HEK293 (cell line): ENCODE data around the gene AP1B1.
A peak's percentile ranks its signal among the peaks of the same experiment; 100 is the strongest.

ENCODE experiments used
- BCL11B ChIP-seq: fragments of 450-650 bp; formaldehyde crosslinking; IDR thresholded peaks from 2 replicates; pipeline ENCODE4 v1.5.1; 2016; ENCODE audit warnings: low read depth, missing biosample characterization, missing genetic modification characterization
- HOXC10 ChIP-seq: sonication (generic); formaldehyde crosslinking; IDR thresholded peaks from 2 replicates; pipeline ENCODE4 v1.8.1; 2023; ENCODE audit warnings: mild to moderate bottlenecking, missing genetic modification reagents
- KLF8 ChIP-seq: fragments of 450-650 bp; formaldehyde crosslinking; IDR thresholded peaks from 2 replicates; pipeline ENCODE4 v1.5.1; 2016; ENCODE audit warnings: missing biosample characterization, missing genetic modification characterization
- MZF1 ChIP-seq: fragments of 450-650 bp; formaldehyde crosslinking; IDR thresholded peaks from 2 replicates; pipeline ENCODE4 v1.5.1; 2017; ENCODE audit warnings: missing biosample characterization, missing genetic modification characterization, borderline replicate concordance
- SETDB1 ChIP-seq: IDR thresholded peaks from one replicate; pipeline ENCODE4 v1.6.1; 2017; ENCODE audit warnings: mild to moderate bottlenecking, low read length, moderate library complexity, mixed read lengths; ENCODE audit not compliant: insufficient read length
- ZFP3 ChIP-seq: fragments of 450-650 bp; formaldehyde crosslinking; IDR thresholded peaks from 2 replicates; pipeline ENCODE4 v1.5.1; 2016; ENCODE audit warnings: low read depth, missing biosample characterization, missing genetic modification characterization
- ZFP37 ChIP-seq: fragments of 450-650 bp; formaldehyde crosslinking; IDR thresholded peaks from 2 replicates; pipeline ENCODE4 v1.5.1; 2016; ENCODE audit warnings: missing biosample characterization, missing genetic modification characterization
- ZNF211 ChIP-seq: fragments of 450-650 bp; formaldehyde crosslinking; IDR thresholded peaks from 2 replicates; pipeline ENCODE4 v1.5.1; 2016; ENCODE audit warnings: low read depth, missing biosample characterization, missing genetic modification characterization
- ZNF223 ChIP-seq: fragments of 450-650 bp; formaldehyde crosslinking; IDR thresholded peaks from 2 replicates; pipeline ENCODE4 v1.5.1; 2016; ENCODE audit warnings: missing biosample characterization, missing genetic modification characterization
- ZNF266 ChIP-seq: fragments of 450-650 bp; formaldehyde crosslinking; IDR thresholded peaks from 2 replicates; pipeline ENCODE4 v1.5.1; 2016; ENCODE audit warnings: missing biosample characterization, missing genetic modification characterization, low read depth
- ZNF311 ChIP-seq: fragments of 450-650 bp; formaldehyde crosslinking; IDR thresholded peaks from 2 replicates; pipeline ENCODE4 v1.5.1; 2017; ENCODE audit warnings: missing biosample characterization, missing genetic modification characterization, borderline replicate concordance
- ZNF37A ChIP-seq: fragments of 450-650 bp; IDR thresholded peaks from 2 replicates; pipeline ENCODE4 v1.5.1; 2018; ENCODE audit warnings: missing biosample characterization, missing genetic modification characterization
- ZNF530 ChIP-seq: fragments of 450-650 bp; formaldehyde crosslinking; IDR thresholded peaks from 2 replicates; pipeline ENCODE4 v1.5.1; 2016; ENCODE audit warnings: low read depth, missing biosample characterization, missing genetic modification characterization
- ZNF544 ChIP-seq: fragments of 450-650 bp; formaldehyde crosslinking; IDR thresholded peaks from 2 replicates; pipeline ENCODE4 v1.5.0; 2017; ENCODE audit warnings: missing biosample characterization, missing genetic modification characterization
- ZNF670 ChIP-seq: fragments of 450-650 bp; formaldehyde crosslinking; IDR thresholded peaks from 2 replicates; pipeline ENCODE4 v1.5.1; 2016; ENCODE audit warnings: missing biosample characterization, missing genetic modification characterization, low read depth
- ZNF843 ChIP-seq: fragments of 450-650 bp; formaldehyde crosslinking; IDR thresholded peaks from 2 replicates; pipeline ENCODE4 v1.5.1; 2016; ENCODE audit warnings: missing biosample characterization, missing genetic modification characterization
- TF ChIP-seq, protein P1 (sequence below): fragments of 450-650 bp; formaldehyde crosslinking; IDR thresholded peaks from 2 replicates; pipeline ENCODE4 v1.5.1; 2016; ENCODE audit warnings: missing biosample characterization, missing genetic modification characterization
- TF ChIP-seq, protein P2 (sequence below): fragments of 450-650 bp; formaldehyde crosslinking; IDR thresholded peaks from 2 replicates; pipeline ENCODE4 v1.5.1; 2016; ENCODE audit warnings: missing biosample characterization, missing genetic modification characterization
- TF ChIP-seq, protein P3 (sequence below): fragments of 450-650 bp; formaldehyde crosslinking; IDR thresholded peaks from 2 replicates; pipeline ENCODE4 v1.5.1; 2016; ENCODE audit warnings: missing biosample characterization, missing genetic modification characterization
- TF ChIP-seq, protein P4 (sequence below): fragments of 450-650 bp; formaldehyde crosslinking; IDR thresholded peaks from 2 replicates; pipeline ENCODE4 v1.5.1; 2016; ENCODE audit warnings: missing biosample characterization, missing genetic modification characterization, borderline replicate concordance
- TF ChIP-seq, protein P5 (sequence below): fragments of 450-650 bp; formaldehyde crosslinking; conservative IDR thresholded peaks from 2 replicates; pipeline ENCODE4 v1.5.1; 2016; ENCODE audit warnings: low read depth, missing biosample characterization, missing genetic modification characterization
- TF ChIP-seq, protein P6 (sequence below): fragments of 450-650 bp; formaldehyde crosslinking; IDR thresholded peaks from 2 replicates; pipeline ENCODE4 v1.5.0; 2017; ENCODE audit warnings: missing biosample characterization, missing genetic modification characterization, borderline replicate concordance

AP1B1 gene

DNA sequence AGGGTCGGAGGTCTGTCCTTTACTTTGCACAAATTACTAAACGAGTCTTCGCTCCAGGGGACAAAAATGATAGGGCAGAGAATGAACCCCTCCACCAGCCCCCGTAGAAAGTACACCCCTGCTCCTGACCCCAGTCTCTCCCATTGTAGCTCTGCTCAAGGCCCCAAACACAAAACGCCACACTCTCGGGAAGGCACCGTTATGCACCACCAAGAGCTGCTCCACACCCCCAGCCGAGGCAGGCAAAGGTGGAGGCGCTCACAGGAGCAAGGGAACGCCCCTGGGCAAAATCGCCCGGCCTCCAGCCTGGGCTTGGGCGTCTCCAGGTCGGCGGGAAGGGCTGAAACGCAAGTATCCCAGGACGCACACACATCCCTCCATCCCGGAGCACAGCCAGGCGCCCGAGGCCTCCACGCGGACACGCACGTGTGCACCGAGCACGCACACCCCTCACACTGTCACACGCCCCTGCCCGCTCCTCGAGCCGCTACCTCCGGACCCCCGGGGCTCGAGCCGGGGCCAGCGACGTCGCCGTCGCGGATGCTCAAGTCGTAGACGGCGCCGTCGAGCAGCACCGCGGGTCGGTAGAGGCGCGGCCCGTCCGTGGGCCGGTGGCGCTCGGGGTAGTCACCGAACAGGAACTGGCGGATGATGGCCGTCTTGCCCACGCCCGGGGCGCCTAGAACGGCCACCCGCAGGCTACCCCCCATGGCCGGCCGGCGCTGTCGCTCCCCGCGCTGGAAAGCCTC is 73.7 kb downstream of the AP1B1 start (continued):
- TF ChIP-seq MZF1 (tag by site-specific recombination): no peak
- no peak for TF ChIP-seq ZNF266
- TF ChIP-seq ZNF530 (tag by site-specific recombination): no peak
- TF ChIP-seq ZNF223 (tag by site-specific recombination): no peak
- TF ChIP-seq SETDB1: no peak
- TF ChIP-seq, protein P1, sequence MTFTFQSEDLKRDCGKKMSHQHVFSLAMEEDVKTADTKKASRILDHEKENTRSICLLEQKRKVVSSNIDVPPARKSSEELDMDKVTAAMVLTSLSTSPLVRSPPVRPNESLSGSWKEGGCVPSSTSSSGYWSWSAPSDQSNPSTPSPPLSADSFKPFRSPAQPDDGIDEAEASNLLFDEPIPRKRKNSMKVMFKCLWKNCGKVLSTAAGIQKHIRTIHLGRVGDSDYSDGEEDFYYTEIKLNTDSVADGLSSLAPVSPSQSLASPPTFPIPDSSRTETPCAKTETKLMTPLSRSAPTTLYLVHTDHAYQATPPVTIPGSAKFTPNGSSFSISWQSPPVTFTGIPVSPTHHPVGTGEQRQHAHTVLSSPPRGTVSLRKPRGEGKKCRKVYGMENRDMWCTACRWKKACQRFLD (tag by site-specific recombination): no peak
- no peak for TF ChIP-seq ZFP37
- TF ChIP-seq, protein P2, sequence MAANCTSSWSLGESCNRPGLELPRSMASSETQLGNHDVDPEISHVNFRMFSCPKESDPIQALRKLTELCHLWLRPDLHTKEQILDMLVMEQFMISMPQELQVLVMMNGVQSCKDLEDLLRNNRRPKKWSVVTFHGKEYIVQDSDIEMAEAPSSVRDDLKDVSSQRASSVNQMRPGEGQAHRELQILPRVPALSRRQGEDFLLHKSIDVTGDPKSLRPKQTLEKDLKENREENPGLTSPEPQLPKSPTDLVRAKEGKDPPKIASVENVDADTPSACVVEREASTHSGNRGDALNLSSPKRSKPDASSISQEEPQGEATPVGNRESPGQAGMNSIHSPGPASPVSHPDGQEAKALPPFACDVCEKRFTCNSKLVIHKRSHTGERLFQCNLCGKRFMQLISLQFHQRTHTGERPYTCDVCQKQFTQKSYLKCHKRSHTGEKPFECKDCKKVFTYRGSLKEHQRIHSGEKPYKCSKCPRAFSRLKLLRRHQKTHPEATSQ (tag by site-specific recombination): peak; percentile 81; the same call in 1 of the 2 replicates
- TF ChIP-seq ZNF843 (tag by site-specific recombination): no peak
- TF ChIP-seq, protein P3, sequence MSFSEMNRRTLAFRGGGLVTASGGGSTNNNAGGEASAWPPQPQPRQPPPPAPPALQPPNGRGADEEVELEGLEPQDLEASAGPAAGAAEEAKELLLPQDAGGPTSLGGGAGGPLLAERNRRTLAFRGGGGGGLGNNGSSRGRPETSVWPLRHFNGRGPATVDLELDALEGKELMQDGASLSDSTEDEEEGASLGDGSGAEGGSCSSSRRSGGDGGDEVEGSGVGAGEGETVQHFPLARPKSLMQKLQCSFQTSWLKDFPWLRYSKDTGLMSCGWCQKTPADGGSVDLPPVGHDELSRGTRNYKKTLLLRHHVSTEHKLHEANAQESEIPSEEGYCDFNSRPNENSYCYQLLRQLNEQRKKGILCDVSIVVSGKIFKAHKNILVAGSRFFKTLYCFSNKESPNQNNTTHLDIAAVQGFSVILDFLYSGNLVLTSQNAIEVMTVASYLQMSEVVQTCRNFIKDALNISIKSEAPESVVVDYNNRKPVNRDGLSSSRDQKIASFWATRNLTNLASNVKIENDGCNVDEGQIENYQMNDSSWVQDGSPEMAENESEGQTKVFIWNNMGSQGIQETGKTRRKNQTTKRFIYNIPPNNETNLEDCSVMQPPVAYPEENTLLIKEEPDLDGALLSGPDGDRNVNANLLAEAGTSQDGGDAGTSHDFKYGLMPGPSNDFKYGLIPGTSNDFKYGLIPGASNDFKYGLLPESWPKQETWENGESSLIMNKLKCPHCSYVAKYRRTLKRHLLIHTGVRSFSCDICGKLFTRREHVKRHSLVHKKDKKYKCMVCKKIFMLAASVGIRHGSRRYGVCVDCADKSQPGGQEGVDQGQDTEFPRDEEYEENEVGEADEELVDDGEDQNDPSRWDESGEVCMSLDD: 0 out of 2 replicates have a peak, but pooled peaks have one; percentile 34
- TF ChIP-seq ZNF670 (tag by site-specific recombination): no peak
- TF ChIP-seq BCL11B (tag by site-specific recombination): no peak
- no peak for TF ChIP-seq ZNF211 (tag by site-specific recombination)
- no peak for TF ChIP-seq ZNF544 (tag by site-specific recombination)
- TF ChIP-seq, protein P4, sequence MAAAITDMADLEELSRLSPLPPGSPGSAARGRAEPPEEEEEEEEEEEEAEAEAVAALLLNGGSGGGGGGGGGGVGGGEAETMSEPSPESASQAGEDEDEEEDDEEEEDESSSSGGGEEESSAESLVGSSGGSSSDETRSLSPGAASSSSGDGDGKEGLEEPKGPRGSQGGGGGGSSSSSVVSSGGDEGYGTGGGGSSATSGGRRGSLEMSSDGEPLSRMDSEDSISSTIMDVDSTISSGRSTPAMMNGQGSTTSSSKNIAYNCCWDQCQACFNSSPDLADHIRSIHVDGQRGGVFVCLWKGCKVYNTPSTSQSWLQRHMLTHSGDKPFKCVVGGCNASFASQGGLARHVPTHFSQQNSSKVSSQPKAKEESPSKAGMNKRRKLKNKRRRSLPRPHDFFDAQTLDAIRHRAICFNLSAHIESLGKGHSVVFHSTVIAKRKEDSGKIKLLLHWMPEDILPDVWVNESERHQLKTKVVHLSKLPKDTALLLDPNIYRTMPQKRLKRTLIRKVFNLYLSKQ (tag by site-specific recombination): no peak
- no peak for TF ChIP-seq HOXC10
- TF ChIP-seq KLF8 (tag by site-specific recombination): no peak; the same call in 1 of the 2 replicates
- TF ChIP-seq, protein P5, sequence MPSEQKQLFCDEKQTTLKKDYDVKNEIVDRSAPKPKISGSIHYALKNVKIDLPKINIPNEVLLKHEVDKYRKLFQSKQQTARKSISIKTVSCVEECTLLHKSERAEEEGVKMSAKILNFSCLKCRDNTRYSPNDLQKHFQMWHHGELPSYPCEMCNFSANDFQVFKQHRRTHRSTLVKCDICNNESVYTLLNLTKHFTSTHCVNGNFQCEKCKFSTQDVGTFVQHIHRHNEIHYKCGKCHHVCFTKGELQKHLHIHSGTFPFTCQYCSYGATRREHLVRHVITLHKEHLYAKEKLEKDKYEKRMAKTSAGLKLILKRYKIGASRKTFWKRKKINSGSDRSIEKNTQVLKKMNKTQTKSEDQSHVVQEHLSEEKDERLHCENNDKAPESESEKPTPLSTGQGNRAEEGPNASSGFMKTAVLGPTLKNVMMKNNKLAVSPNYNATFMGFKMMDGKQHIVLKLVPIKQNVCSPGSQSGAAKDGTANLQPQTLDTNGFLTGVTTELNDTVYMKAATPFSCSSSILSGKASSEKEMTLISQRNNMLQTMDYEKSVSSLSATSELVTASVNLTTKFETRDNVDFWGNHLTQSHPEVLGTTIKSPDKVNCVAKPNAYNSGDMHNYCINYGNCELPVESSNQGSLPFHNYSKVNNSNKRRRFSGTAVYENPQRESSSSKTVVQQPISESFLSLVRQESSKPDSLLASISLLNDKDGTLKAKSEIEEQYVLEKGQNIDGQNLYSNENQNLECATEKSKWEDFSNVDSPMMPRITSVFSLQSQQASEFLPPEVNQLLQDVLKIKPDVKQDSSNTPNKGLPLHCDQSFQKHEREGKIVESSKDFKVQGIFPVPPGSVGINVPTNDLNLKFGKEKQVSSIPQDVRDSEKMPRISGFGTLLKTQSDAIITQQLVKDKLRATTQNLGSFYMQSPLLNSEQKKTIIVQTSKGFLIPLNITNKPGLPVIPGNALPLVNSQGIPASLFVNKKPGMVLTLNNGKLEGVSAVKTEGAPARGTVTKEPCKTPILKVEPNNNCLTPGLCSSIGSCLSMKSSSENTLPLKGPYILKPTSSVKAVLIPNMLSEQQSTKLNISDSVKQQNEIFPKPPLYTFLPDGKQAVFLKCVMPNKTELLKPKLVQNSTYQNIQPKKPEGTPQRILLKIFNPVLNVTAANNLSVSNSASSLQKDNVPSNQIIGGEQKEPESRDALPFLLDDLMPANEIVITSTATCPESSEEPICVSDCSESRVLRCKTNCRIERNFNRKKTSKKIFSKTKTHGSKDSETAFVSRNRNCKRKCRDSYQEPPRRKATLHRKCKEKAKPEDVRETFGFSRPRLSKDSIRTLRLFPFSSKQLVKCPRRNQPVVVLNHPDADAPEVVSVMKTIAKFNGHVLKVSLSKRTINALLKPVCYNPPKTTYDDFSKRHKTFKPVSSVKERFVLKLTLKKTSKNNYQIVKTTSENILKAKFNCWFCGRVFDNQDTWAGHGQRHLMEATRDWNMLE (tag by site-specific recombination): no peak
- TF ChIP-seq ZFP3 (tag by site-specific recombination): no peak
- TF ChIP-seq ZNF37A (tag by site-specific recombination): no peak
- TF ChIP-seq ZNF311 (tag by site-specific recombination): no peak
- TF ChIP-seq, protein P6, sequence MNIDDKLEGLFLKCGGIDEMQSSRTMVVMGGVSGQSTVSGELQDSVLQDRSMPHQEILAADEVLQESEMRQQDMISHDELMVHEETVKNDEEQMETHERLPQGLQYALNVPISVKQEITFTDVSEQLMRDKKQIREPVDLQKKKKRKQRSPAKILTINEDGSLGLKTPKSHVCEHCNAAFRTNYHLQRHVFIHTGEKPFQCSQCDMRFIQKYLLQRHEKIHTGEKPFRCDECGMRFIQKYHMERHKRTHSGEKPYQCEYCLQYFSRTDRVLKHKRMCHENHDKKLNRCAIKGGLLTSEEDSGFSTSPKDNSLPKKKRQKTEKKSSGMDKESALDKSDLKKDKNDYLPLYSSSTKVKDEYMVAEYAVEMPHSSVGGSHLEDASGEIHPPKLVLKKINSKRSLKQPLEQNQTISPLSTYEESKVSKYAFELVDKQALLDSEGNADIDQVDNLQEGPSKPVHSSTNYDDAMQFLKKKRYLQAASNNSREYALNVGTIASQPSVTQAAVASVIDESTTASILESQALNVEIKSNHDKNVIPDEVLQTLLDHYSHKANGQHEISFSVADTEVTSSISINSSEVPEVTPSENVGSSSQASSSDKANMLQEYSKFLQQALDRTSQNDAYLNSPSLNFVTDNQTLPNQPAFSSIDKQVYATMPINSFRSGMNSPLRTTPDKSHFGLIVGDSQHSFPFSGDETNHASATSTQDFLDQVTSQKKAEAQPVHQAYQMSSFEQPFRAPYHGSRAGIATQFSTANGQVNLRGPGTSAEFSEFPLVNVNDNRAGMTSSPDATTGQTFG (tag by site-specific recombination): no peak
